ENCODE results near the gene IL24.

DNA sequence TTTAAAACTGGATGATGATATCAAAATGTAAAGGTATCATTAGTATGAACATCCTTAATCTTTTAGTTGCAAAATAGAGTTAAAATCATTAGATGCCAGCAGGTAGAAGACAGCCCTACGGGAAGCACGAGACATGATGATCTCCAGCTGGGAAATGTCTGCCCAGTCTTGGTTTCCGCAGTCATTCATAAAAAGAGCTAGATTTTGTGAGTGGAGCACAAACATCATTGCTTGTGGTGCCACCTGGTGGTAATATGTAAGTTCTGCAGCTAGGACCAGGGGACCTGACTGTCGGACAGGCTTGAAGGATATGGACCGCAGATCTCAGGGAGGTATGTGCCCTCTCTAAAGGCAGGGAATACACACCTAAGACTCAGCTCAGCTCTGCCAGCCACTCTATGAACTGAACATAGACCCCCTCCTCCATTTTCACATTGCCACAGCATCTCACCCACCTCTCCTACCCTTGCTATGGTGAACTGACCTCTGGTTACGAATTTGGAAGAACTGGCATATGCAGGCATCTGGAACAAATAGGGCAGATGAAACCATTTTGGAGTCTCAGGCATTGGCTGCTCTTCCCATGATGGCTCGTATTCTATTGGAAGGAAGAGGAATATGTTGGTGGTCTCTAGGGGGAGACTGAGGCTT, 15.3 kb downstream of the IL24 start:
- TF ChIP-seq POLR2AphosphoS5 (IDR thresholded peaks at IDR 0.05): peak in 1 of 3 donors; percentile 17
- TF ChIP-seq, protein P1, sequence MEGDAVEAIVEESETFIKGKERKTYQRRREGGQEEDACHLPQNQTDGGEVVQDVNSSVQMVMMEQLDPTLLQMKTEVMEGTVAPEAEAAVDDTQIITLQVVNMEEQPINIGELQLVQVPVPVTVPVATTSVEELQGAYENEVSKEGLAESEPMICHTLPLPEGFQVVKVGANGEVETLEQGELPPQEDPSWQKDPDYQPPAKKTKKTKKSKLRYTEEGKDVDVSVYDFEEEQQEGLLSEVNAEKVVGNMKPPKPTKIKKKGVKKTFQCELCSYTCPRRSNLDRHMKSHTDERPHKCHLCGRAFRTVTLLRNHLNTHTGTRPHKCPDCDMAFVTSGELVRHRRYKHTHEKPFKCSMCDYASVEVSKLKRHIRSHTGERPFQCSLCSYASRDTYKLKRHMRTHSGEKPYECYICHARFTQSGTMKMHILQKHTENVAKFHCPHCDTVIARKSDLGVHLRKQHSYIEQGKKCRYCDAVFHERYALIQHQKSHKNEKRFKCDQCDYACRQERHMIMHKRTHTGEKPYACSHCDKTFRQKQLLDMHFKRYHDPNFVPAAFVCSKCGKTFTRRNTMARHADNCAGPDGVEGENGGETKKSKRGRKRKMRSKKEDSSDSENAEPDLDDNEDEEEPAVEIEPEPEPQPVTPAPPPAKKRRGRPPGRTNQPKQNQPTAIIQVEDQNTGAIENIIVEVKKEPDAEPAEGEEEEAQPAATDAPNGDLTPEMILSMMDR (IDR thresholded peaks at IDR 0.05): peak; percentile 86 to 88 (median 87)
- no peak for TF ChIP-seq EP300 (IDR thresholded peaks at IDR 0.05; ENCODE audit: low read depth)
- TF ChIP-seq POLR2A (IDR thresholded peaks at IDR 0.05): no peak
